SK-N-SH (cell line): ENCODE data around the gene TAGLN2. TPM values are rescaled to one million over a fixed set of nuclear protein-coding genes. Genes with fewer than 3 reads are reported as not detected.

Experiments used
- CTCF ChIA-PET: fragments of 300-600, 350-600 bp; formaldehyde crosslinking; extraction: SDS; loops from one replicate; lab custom pipeline; 2021; lab: Yijun Ruan, JAX
- POLR2A ChIA-PET: fragments of 350-600 bp; sonication (Branson Sonifier 250); formaldehyde crosslinking; extraction: SDS; loops from one replicate; lab custom pipeline; 2020; ENCODE audit warnings: antibody characterized with exemption, inconsistent platforms; lab: Yijun Ruan, JAX
- DNase-seq: peaks from one replicate; pipeline ENCODE4 v3.0.0; 2012
- H2AFZ ChIP-seq: fragments of 200-600 bp; sonication (generic); 2 replicates; pipeline ENCODE4 v1.8.1; 2016; ENCODE audit warnings: antibody characterized with exemption, mild to moderate bottlenecking, low read depth
- H3F3A ChIP-seq: fragments of 200-600 bp; sonication (generic); replicated peaks from 2 replicates; pipeline ENCODE3; 2016; ENCODE audit warnings: antibody characterized with exemption, mild to moderate bottlenecking; ENCODE audit not compliant: insufficient read depth
- H3K27ac ChIP-seq, 2 experiments: fragments of 200-500 bp in 1 of 2; fragments of 200-600 bp in 1 of 2; sonication (Bioruptor generic) in 1 of 2; sonication (generic), shearing (Covaris generic) in 1 of 2; 2 replicates each; pipeline versions ENCODE4 v1.5.1 to v1.6.1; 2014 to 2016; ENCODE audit warnings: low read depth in 2 of 2, inconsistent platforms in 1 of 2, low read length in 1 of 2, mild to moderate bottlenecking in 1 of 2, mixed read lengths in 1 of 2
- H3K27me3 ChIP-seq: fragments of 200-600 bp; sonication (generic), shearing (Covaris generic); 2 replicates; pipeline ENCODE4 v1.6.1; 2016; ENCODE audit warnings: mixed run types; ENCODE audit not compliant: insufficient read depth
- H3K36me3 ChIP-seq, 2 experiments: fragments of 200-500 bp in 1 of 2; fragments of 200-600 bp in 1 of 2; sonication (Bioruptor generic) in 1 of 2; sonication (generic) in 1 of 2; replicated peaks in 1 of 2; 2 replicates each; pipeline versions ENCODE3 to v1.5.1; 2014 to 2016; ENCODE audit warnings: low read length in 1 of 2, mild to moderate bottlenecking in 1 of 2; ENCODE audit not compliant: insufficient read depth in 2 of 2, control insufficient read depth in 1 of 2
- H3K4me1 ChIP-seq, 2 experiments: fragments of 200-500 bp in 1 of 2; fragments of 200-600 bp in 1 of 2; sonication (Bioruptor generic) in 1 of 2; sonication (generic), shearing (Covaris generic) in 1 of 2; 2 replicates each; pipeline versions ENCODE4 v1.5.1 to v1.6.1; 2014 to 2016; ENCODE audit warnings: low read depth in 1 of 2, low read length in 1 of 2, mixed run types in 1 of 2; ENCODE audit not compliant: insufficient read depth in 2 of 2, control insufficient read depth in 1 of 2
- H3K4me2 ChIP-seq: fragments of 200-600 bp; sonication (generic), shearing (Covaris generic); 2 replicates; pipeline ENCODE4 v1.6.1; 2017; ENCODE audit warnings: mixed run types
- H3K4me3 ChIP-seq, 2 experiments: fragments of 200-500 bp in 1 of 2; fragments of 200-600 bp in 1 of 2; sonication (Bioruptor generic) in 1 of 2; sonication (generic), shearing (Covaris generic) in 1 of 2; 2 replicates each; pipeline versions ENCODE4 v1.5.1 to v1.8.1; 2014 to 2016; ENCODE audit warnings: low read depth in 2 of 2, inconsistent platforms in 1 of 2, low read length in 1 of 2, mild to moderate bottlenecking in 1 of 2, mixed read lengths in 1 of 2, moderate library complexity in 1 of 2
- H3K79me2 ChIP-seq: fragments of 200-600 bp; sonication (generic); 2 replicates; pipeline ENCODE4 v1.8.1; 2017; ENCODE audit warnings: mild to moderate bottlenecking; ENCODE audit not compliant: insufficient read depth
- H3K9ac ChIP-seq: fragments of 200-600 bp; sonication (generic); 2 replicates; pipeline ENCODE4 v1.6.1; 2017; ENCODE audit warnings: mixed run types
- H3K9me2 ChIP-seq: fragments of 200-600 bp; sonication (generic); 2 replicates; pipeline ENCODE4 v1.6.1; 2017; ENCODE audit warnings: mixed run types
- H3K9me3 ChIP-seq: fragments of 200-600 bp; sonication (generic); 2 replicates; pipeline ENCODE4 v1.6.1; 2017; ENCODE audit warnings: mixed run types, mild to moderate bottlenecking, moderate library complexity
- H4K20me1 ChIP-seq: fragments of 200-600 bp; sonication (generic); 2 replicates; pipeline ENCODE4 v1.6.1; 2017; ENCODE audit warnings: mild to moderate bottlenecking, mixed run types; ENCODE audit not compliant: insufficient read depth
- CHD2 ChIP-seq: fragments of 150-350 bp; IDR thresholded peaks from 2 replicates; pipeline ENCODE4 v1.6.1; 2018; ENCODE audit warnings: low read length; ENCODE audit not compliant: partially characterized antibody
- ELF1 ChIP-seq: IDR thresholded peaks from 2 replicates; pipeline ENCODE4 v1.4.0; 2012
- FOSL2 ChIP-seq: IDR thresholded peaks from 2 replicates; pipeline ENCODE4 v1.4.0; 2012; ENCODE audit warnings: low read depth, mild to moderate bottlenecking, moderate library complexity, borderline replicate concordance
- FOXJ3 ChIP-seq: sonication (generic); formaldehyde crosslinking; IDR thresholded peaks from 2 replicates; pipeline ENCODE4 v1.5.1; 2020; ENCODE audit warnings: mild to moderate bottlenecking, missing genetic modification reagents
- GABPA ChIP-seq: IDR thresholded peaks from 2 replicates; pipeline ENCODE4 v1.4.0; 2012; ENCODE audit warnings: low read depth, mild to moderate bottlenecking
- GATA2 ChIP-seq: sonication (generic); formaldehyde crosslinking; IDR thresholded peaks from 2 replicates; pipeline ENCODE4 v1.5.0; 2020; ENCODE audit warnings: mild to moderate bottlenecking, missing genetic modification reagents
- MEF2A ChIP-seq: IDR thresholded peaks from 2 replicates; pipeline ENCODE4 v1.4.0; 2012; ENCODE audit warnings: low read depth, borderline replicate concordance
- MXI1 ChIP-seq: IDR thresholded peaks from 2 replicates; pipeline ENCODE4 v1.6.1; 2012; ENCODE audit warnings: mild to moderate bottlenecking, low read depth, low read length, improper control_type of control experiment
- NRF1 ChIP-seq: IDR thresholded peaks from 2 replicates; pipeline ENCODE4 v1.6.1; 2012; ENCODE audit warnings: low read depth, mild to moderate bottlenecking, low read length
- RAD21 ChIP-seq: IDR thresholded peaks from 2 replicates; pipeline ENCODE4 v1.6.1; 2012; ENCODE audit warnings: mild to moderate bottlenecking, low read length
- RFX5 ChIP-seq: IDR thresholded peaks from 2 replicates; pipeline ENCODE4 v1.6.1; 2012; ENCODE audit warnings: mild to moderate bottlenecking, improper control_type of control experiment, low read length
- RXRA ChIP-seq: IDR thresholded peaks from 2 replicates; pipeline ENCODE4 v1.4.0; 2012; ENCODE audit warnings: low read depth, mild to moderate bottlenecking, borderline replicate concordance
- SMC3 ChIP-seq: IDR thresholded peaks from 2 replicates; pipeline ENCODE4 v1.6.1; 2012; ENCODE audit warnings: low read depth, low read length, improper control_type of control experiment
- TEAD4 ChIP-seq: IDR thresholded peaks from 2 replicates; pipeline ENCODE4 v1.4.0; 2012; ENCODE audit warnings: mild to moderate bottlenecking, borderline replicate concordance; ENCODE audit not compliant: insufficient read depth
- YY1 ChIP-seq: IDR thresholded peaks from 2 replicates; pipeline ENCODE4 v1.4.0; 2012; ENCODE audit warnings: low read depth, mild to moderate bottlenecking
- WGBS: methylation state at CpG from one replicate; pipeline ENCODE4 v1.1.6; 2017; ENCODE audit warnings: low lambda C conversion rate; 5-methylcytosine and 5-hydroxymethylcytosine counted together
- polyA plus RNA-seq, 3 experiments: library from polyadenylated mRNA; depleted of rRNA; stranded (reverse); fragments of >200 nt; gene quantifications; 2 replicates each; pipeline ENCODE4 v1.2.3, GENCODE V29; 2012
- TF ChIP-seq, protein P1 (sequence below): IDR thresholded peaks from 2 replicates; pipeline ENCODE4 v1.4.0; 2012; ENCODE audit warnings: low read depth, borderline replicate concordance
- TF ChIP-seq, protein P2 (sequence below): fragments of 150-350 bp; IDR thresholded peaks from 2 replicates; pipeline ENCODE4 v1.6.1; 2017; ENCODE audit warnings: antibody characterized with exemption, low read length, low read depth, borderline replicate concordance
- TF ChIP-seq, protein P3 (sequence below): fragments of 200-600 bp; sonication (generic); IDR thresholded peaks from 2 replicates; pipeline ENCODE4 v1.6.1; 2017; ENCODE audit warnings: antibody characterized with exemption, mild to moderate bottlenecking, moderate library complexity

Gene TAGLN2
- polyA plus RNA-seq, 1 of the 3 experiments (the other 2 are of a cell fraction): 646 TPM

DNA sequence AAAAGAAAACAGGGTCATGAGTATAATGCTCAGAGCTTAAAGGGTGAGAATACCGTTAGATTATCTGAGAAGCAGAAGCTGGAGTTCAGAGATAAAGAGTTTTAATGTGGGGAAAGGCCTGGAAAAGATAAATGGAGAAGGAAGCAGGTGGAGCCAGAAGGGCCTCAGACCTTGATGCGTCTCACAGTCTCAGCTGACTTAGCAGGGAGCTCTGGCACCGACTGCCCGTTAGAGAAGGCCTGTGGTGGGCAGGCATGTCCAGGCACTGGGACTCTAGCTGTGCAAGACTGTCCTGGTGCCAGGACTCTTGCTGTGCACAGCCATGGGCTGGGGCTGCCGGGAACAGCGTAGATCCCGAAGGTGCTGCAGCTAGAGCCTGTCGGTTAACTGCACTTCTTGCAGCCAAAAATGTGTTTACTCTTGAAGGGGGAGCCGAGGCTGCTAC lies 32.5 kb upstream of the TAGLN2 start (continued):
- TF ChIP-seq, protein P1, sequence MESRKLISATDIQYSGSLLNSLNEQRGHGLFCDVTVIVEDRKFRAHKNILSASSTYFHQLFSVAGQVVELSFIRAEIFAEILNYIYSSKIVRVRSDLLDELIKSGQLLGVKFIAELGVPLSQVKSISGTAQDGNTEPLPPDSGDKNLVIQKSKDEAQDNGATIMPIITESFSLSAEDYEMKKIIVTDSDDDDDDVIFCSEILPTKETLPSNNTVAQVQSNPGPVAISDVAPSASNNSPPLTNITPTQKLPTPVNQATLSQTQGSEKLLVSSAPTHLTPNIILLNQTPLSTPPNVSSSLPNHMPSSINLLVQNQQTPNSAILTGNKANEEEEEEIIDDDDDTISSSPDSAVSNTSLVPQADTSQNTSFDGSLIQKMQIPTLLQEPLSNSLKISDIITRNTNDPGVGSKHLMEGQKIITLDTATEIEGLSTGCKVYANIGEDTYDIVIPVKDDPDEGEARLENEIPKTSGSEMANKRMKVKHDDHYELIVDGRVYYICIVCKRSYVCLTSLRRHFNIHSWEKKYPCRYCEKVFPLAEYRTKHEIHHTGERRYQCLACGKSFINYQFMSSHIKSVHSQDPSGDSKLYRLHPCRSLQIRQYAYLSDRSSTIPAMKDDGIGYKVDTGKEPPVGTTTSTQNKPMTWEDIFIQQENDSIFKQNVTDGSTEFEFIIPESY: no peak
- TF ChIP-seq GATA2 (CRISPR knock-in tag) (no peak), RXRA (no peak), GABPA (no peak), RFX5 (no peak), TEAD4 (no peak), MEF2A (no peak)
- TF ChIP-seq, protein P2, sequence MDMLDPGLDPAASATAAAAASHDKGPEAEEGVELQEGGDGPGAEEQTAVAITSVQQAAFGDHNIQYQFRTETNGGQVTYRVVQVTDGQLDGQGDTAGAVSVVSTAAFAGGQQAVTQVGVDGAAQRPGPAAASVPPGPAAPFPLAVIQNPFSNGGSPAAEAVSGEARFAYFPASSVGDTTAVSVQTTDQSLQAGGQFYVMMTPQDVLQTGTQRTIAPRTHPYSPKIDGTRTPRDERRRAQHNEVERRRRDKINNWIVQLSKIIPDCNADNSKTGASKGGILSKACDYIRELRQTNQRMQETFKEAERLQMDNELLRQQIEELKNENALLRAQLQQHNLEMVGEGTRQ: no peak
- TF ChIP-seq, all 33 proteins: peak for 0

DNA sequence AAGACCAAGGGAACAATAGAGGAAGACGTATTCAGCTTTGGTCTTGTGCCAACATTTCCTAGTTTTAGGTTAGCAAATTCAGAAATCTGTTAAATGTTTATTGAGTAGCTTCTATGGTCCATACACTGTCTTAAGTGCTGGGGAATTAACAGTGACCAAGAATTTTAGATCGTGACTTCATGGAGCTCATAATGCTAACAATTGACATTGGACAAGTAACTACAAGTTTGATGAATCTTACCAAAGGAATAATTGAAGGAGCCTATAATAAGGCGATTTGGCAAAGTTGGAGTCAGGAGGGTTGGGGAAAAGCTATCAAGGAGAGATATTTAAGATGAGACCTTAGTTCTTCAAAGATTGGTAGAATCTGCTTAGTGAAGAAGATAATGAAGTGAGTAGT lies 30.1 kb upstream of the TAGLN2 start:
- no peaks in the 10 kb centered on the region for H3K79me2 ChIP-seq
- CTCF ChIA-PET: interaction anchor here (3.7 to 13.1 kb wide), 3 partner anchors 10 to 51 kb away, joined by 18 to 100 read pairs (median 20); partner anchors contain the start of gene IGSF9
- 61% methylated on average over 3 of the region's 3 CpGs for WGBS
- no peak for DNase-seq
- H3K9ac ChIP-seq: no peak overlapping the region
- no peaks in the 10 kb centered on the region for H3K36me3 ChIP-seq
- no peaks in the 10 kb centered on the region for H3K4me1 ChIP-seq
- H2AFZ ChIP-seq: no peak overlapping the region
- no peak overlapping the region for H3K27ac ChIP-seq
- no peaks in the 10 kb centered on the region for H3F3A ChIP-seq
- H3K27me3 ChIP-seq: no peaks in the 10 kb centered on the region
- H3K9me2 ChIP-seq: no peaks in the 10 kb centered on the region
- no peaks in the 10 kb centered on the region for H4K20me1 ChIP-seq
- POLR2A ChIA-PET: no interaction called here
- no peak overlapping the region for H3K4me2 ChIP-seq
- no peak for TF ChIP-seq YY1
- TF ChIP-seq RAD21: no peak
- TF ChIP-seq GATA2 (CRISPR knock-in tag): no peak
- no peak for TF ChIP-seq MXI1
- TF ChIP-seq CHD2: no peak
- TF ChIP-seq, protein P3, sequence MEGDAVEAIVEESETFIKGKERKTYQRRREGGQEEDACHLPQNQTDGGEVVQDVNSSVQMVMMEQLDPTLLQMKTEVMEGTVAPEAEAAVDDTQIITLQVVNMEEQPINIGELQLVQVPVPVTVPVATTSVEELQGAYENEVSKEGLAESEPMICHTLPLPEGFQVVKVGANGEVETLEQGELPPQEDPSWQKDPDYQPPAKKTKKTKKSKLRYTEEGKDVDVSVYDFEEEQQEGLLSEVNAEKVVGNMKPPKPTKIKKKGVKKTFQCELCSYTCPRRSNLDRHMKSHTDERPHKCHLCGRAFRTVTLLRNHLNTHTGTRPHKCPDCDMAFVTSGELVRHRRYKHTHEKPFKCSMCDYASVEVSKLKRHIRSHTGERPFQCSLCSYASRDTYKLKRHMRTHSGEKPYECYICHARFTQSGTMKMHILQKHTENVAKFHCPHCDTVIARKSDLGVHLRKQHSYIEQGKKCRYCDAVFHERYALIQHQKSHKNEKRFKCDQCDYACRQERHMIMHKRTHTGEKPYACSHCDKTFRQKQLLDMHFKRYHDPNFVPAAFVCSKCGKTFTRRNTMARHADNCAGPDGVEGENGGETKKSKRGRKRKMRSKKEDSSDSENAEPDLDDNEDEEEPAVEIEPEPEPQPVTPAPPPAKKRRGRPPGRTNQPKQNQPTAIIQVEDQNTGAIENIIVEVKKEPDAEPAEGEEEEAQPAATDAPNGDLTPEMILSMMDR: no peak
- no peak for TF ChIP-seq FOSL2
- TF ChIP-seq SMC3: no peak
- TF ChIP-seq FOXJ3 (CRISPR knock-in tag): no peak
- no peak for TF ChIP-seq NRF1
- TF ChIP-seq ELF1: no peak
- TF ChIP-seq MEF2A: no peak
- H3K4me3 ChIP-seq: no peak overlapping the region
- no peaks in the 10 kb centered on the region for H3K9me3 ChIP-seq
